ENCODE data around the gene VWA1. TPM values are rescaled to one million over a fixed set of nuclear protein-coding genes. Genes with fewer than 3 reads are reported as not detected.
"Not testable (repeated sequence)": the region's sequence is repeated elsewhere in the genome, so short reads cannot be mapped to it uniquely, and the experiment has no call there.

Gene VWA1
- total and polyA plus RNA-seq, 12 donors, result 10.8 to 52.8 (median 14.2) TPM

- H3K4me3 ChIP-seq, result no peak overlapping the region
- ATAC-seq, result no peak
- DNase-seq, result no peak
- H3K9me3 ChIP-seq, result no peaks in the 10 kb centered on the region
- no peaks in the 10 kb centered on the region for H3K27me3 ChIP-seq
- no peak for TF ChIP-seq CTCF (IDR thresholded peaks at IDR 0.05)
- WGBS, 2 donors, result 94 to 97% methylated on average over 16 of the region's 16 CpGs
- intact Hi-C loops (cut with DNase I), result no loop called here
- no peaks in the 10 kb centered on the region for H3K4me1 ChIP-seq
- peaks cover 0 to 88% (median 56%) of the 10 kb centered on the region in 9 donors for H3K36me3 ChIP-seq
- H3K27ac ChIP-seq, result no peak overlapping the region
These were observed 48.2 kb downstream of the VWA1 start for GRCh38 chr1:1483714-1484113.

- intact Hi-C loops (cut with DNase I); DNase-seq; ATAC-seq; H3K27ac ChIP-seq; H3K9me3 ChIP-seq; H3K27me3 ChIP-seq; H3K4me3 ChIP-seq; H3K4me1 ChIP-seq: not testable (repeated sequence)
- 94 to 95% methylated on average over 36 to 40 of the region's 46 CpGs for WGBS, 2 donors
- peaks cover 0 to 91% (median 55%) of the 10 kb centered on the region in 9 donors for H3K36me3 ChIP-seq
These were observed 49.7 kb downstream of the VWA1 start for GRCh38 chr1:1484976-1485750.

GRCh38 chr1:1485755-1486317 is 50.3 kb downstream of the VWA1 start:
- WGBS, 2 donors, result 94 to 96% methylated on average over 28 to 30 of the region's 31 CpGs
- H3K4me1 ChIP-seq; H3K27ac ChIP-seq; H3K27me3 ChIP-seq; DNase-seq; H3K9me3 ChIP-seq; ATAC-seq; H3K4me3 ChIP-seq; intact Hi-C loops (cut with DNase I): not testable (repeated sequence)
- peaks cover 0 to 91% (median 55%) of the 10 kb centered on the region in 9 donors for H3K36me3 ChIP-seq

GRCh38 chr1:1487701-1488100 is 52.2 kb downstream of the VWA1 start:
- TF ChIP-seq CTCF (IDR thresholded peaks at IDR 0.05), result no peak
- DNase-seq (no peak), ATAC-seq (no peak)
- no peak overlapping the region for H3K4me3 ChIP-seq
- H3K27ac ChIP-seq, result no peak overlapping the region
- H3K4me1 ChIP-seq, result no peaks in the 10 kb centered on the region
- H3K27me3 ChIP-seq, result no peaks in the 10 kb centered on the region
- 91 to 94% methylated on average over 16 to 18 of the region's 18 CpGs for WGBS, 2 donors
- H3K9me3 ChIP-seq, result peaks cover 0 to 11% (median 0%) of the 10 kb centered on the region in 11 donors
- peaks cover 0 to 98% (median 67%) of the 10 kb centered on the region in 9 donors for H3K36me3 ChIP-seq
- intact Hi-C loops (cut with DNase I), result no loop called here

GRCh38 chr1:1489231-1489630 is 53.7 kb downstream of the VWA1 start:
- WGBS, 2 donors, result 95 to 98% methylated on average over 16 of the region's 16 CpGs
- intact Hi-C loops (cut with DNase I), result no loop called here
- DNase-seq (no peak), ATAC-seq (no peak)
- no peaks in the 10 kb centered on the region for H3K27me3 ChIP-seq
- H3K36me3 ChIP-seq, result peaks cover 0 to 98% (median 73%) of the 10 kb centered on the region in 9 donors
- H3K4me3 ChIP-seq, result no peak overlapping the region
- no peak overlapping the region for H3K27ac ChIP-seq
- H3K4me1 ChIP-seq, result no peaks in the 10 kb centered on the region
- TF ChIP-seq CTCF (IDR thresholded peaks at IDR 0.05), result no peak
- H3K9me3 ChIP-seq, result peaks cover 0 to 22% (median 6%) of the 10 kb centered on the region in 11 donors

All from heart right ventricle (tissue), 16 donors.